ENCODE measurements around the gene LDB2.

The LDB2 gene

GRCh38 chr4:16692524-16692923 is 205.9 kb downstream of the LDB2 start:
- no peak for TF ChIP-seq ZFX (IDR thresholded peaks at IDR 0.05; ENCODE audit: borderline replicate concordance)
- TF ChIP-seq CTCF (IDR thresholded peaks at IDR 0.05): no peak
- H3K27ac ChIP-seq: no peak overlapping the region

GRCh38 chr4:16692046-16692445 is 206.4 kb downstream of the LDB2 start:
- TF ChIP-seq ZFX (IDR thresholded peaks at IDR 0.05; ENCODE audit: borderline replicate concordance) (no peak), CTCF (IDR thresholded peaks at IDR 0.05) (no peak)
- H3K27ac ChIP-seq: no peak overlapping the region

GRCh38 chr4:16691450-16691849 is 207.0 kb downstream of the LDB2 start:
- no peak for TF ChIP-seq ZFX (IDR thresholded peaks at IDR 0.05; ENCODE audit: borderline replicate concordance)
- TF ChIP-seq CTCF (IDR thresholded peaks at IDR 0.05): no peak
- H3K27ac ChIP-seq: no peak overlapping the region

- H3K27ac ChIP-seq: no peak overlapping the region
- TF ChIP-seq ZFX (IDR thresholded peaks at IDR 0.05; ENCODE audit: borderline replicate concordance): no peak
- no peak for TF ChIP-seq CTCF (IDR thresholded peaks at IDR 0.05)
Measured at GRCh38 chr4:16687845-16688244, 210.6 kb downstream of the LDB2 start.

- H3K27ac ChIP-seq: no peak overlapping the region
- no peak for TF ChIP-seq ZFX (IDR thresholded peaks at IDR 0.05; ENCODE audit: borderline replicate concordance)
- TF ChIP-seq CTCF (IDR thresholded peaks at IDR 0.05): no peak
Measured at GRCh38 chr4:16687011-16687410, 211.4 kb downstream of the LDB2 start.

DNA sequence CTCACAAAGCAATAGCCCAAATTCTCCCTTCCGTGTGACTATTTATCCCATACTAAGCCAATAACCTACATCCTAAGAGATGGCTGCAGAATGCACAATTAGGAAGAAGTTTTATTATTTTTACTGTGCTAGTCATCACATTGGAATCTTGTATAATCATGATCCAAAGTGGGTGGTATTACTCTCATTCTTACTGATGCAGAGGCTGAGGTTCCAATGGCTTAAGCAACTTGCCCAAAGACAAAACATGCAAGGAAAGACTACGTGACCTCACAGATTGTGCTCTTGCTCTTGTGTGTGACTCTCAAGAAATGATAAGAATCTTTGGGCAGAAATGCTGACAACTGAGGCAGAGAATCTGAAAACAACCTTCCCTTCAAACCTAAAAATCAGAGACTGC is 212.2 kb downstream of the LDB2 start:
- no peak overlapping the region for H3K27ac ChIP-seq
- TF ChIP-seq ZFX (IDR thresholded peaks at IDR 0.05; ENCODE audit: borderline replicate concordance): no peak
- no peak for TF ChIP-seq CTCF (IDR thresholded peaks at IDR 0.05)

DNA sequence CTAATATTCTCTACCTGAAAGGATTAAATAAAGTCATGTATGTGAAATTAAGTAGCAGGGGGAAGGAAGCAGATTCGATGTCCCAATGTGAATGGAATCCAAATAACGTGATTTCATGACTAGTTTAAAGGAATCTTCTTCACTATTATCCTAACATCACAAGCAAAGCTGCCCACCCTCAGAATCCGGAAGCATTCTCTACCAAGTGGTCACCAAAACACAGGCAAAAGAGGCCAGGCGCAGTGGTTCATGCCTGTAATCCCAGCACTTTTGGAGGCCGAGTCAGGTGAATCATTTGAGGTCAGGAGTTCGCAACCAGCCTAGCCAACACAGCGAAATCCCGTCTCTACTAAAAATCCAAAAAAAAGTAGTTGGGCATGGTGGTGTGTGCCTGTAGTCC is 212.9 kb downstream of the LDB2 start:
- TF ChIP-seq ZFX (IDR thresholded peaks at IDR 0.05; ENCODE audit: borderline replicate concordance): no peak
- TF ChIP-seq CTCF (IDR thresholded peaks at IDR 0.05): no peak
- no peak overlapping the region for H3K27ac ChIP-seq
